Activated naive CD4-positive, alpha-beta T cell treated with anti-CD3 and anti-CD28 coated beads, Interleukin-2, amount 50 U/mL, for 72 hours (primary cell): ENCODE results near the gene SERTAD4. TPM values are rescaled to one million over a fixed set of nuclear protein-coding genes. Genes with fewer than 3 reads are reported as not detected.
A peak's percentile ranks its signal among the peaks of the same experiment; 100 is the strongest.

Experiments
- ATAC-seq, 2 donors: fragments of 150-1000 bp; cut with Tn5 transposase; 2 replicates each; pipeline ENCODE4 v1.10.0; 2021; ENCODE audit warnings: mild to moderate bottlenecking in 2 of 2, moderate library complexity in 2 of 2
- DNase-seq, 2 donors: peaks; one replicate each; pipeline ENCODE4 v3.0.0; 2021 to 2022; ENCODE audit warnings: low spot score in 2 of 2
- H3K27ac Mint-ChIP-seq, 2 donors: one replicate each; pipeline ENCODE4 v1.8.0; 2022; ENCODE audit warnings: mild to moderate bottlenecking in 2 of 2, mixed read lengths in 2 of 2
- H3K36me3 Mint-ChIP-seq, 2 donors: one replicate each; pipeline ENCODE4 v1.8.0; 2022; ENCODE audit warnings: mixed read lengths in 2 of 2
- H3K9me3 Mint-ChIP-seq, 2 donors: one replicate each; pipeline ENCODE4 v1.8.0; 2022; ENCODE audit warnings: mixed read lengths in 2 of 2
- total RNA-seq, 2 donors: library from RNA; stranded (reverse); gene quantifications; one replicate each; pipeline ENCODE4 v1.2.3, GENCODE V29; 2022

The SERTAD4 gene
- total RNA-seq, 2 donors from 2014 or later = not detected

DNA sequence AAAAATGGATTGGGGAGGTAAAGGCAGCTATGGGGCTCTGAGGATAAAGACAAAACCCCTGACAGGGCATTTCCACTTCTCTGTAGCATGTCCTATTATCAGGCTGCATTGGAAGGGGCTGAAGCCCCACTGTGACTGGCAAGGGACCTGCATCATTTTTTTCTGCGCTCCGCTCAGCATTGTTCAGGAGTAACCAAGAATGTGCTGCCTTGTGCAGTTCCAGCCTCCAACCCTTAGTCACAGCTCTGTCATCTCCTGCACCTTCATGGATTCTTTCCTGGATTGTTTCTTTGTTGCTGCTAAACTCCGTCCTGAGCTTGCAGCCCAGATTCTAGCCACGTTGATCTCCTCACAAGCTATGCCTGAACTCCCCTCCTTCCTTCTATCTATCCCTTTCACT lies 37.4 kb downstream of the SERTAD4 start:
- ATAC-seq = no peak
- H3K36me3 Mint-ChIP-seq = no peaks in the 10 kb centered on the region
- no peaks in the 10 kb centered on the region for H3K9me3 Mint-ChIP-seq
- no peak overlapping the region for H3K27ac Mint-ChIP-seq
- no peak for DNase-seq

DNA sequence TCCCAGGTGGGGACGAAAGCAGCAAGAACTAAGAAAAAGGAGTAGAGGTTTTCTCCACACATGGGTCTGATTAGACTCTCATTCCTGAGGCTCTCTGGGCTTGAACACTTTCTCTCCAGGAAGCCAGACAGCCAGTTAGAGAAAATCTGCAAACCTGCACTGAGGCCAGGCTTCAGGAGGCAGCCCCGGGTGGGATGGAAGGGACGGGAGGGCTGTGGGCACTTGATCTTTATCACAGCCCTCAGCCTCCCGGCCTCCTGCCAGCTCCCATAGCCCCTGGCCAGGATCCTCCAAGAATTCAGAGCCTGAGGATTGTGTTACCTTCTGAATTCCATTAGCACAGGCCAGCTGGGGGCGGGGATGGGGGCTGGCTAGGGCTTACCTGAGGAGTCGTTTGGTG lies 40.1 kb downstream of the SERTAD4 start:
- Mint-ChIP-seq H3K36me3 (no peaks in the 10 kb centered on the region), H3K27ac (no peak overlapping the region), H3K9me3 (peaks cover under 1% of the 10 kb centered on the region in 2 donors)
- ATAC-seq (no peak), DNase-seq (no peak)

DNA sequence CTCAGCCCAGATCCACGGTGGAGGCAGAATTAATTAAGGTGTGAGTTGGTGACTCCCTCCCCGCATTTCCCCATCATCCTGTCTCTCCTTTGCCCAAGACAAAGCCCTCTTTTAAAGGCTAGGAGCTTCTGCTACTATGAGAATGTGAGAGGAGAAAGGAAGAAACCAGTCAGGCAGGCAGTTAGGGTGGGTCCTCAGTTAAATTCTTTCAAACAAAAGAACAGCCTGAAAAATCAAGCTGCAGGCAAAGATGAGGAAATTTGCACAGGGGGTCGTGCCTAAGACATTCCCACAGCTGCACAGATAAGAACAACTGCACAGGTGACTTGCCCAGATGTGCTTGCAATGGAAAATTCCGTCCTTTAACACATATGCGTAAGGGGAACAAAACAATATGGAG lies 47.6 kb downstream of the SERTAD4 start:
- ATAC-seq (no peak), DNase-seq (no peak)
- Mint-ChIP-seq H3K9me3 (peaks cover 25 to 27% of the 10 kb centered on the region in 2 donors), H3K36me3 (peaks cover 6 to 15% of the 10 kb centered on the region in 2 donors), H3K27ac (no peak overlapping the region)

DNA sequence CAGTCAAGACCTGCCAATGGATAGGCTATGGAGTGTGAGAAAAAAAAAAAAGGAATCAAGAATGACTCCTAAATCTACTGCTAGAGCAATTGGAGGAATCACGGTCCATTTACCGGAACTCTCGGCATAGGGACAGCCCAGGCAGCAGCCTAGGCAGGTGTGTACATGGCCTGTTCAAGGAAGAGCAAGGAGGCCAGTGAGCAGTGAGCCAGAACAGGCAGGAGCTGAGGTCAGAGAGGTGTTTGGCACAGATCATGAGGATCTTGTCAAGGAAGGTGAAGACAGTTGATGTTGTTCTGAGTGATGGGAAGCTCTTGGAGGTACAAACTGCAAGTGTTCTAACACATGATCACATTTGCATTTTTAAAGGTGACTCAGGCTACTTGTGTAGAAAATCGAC lies 55.5 kb downstream of the SERTAD4 start:
- DNase-seq = no peak
- ATAC-seq = no peak
- no peaks in the 10 kb centered on the region for H3K36me3 Mint-ChIP-seq

DNA sequence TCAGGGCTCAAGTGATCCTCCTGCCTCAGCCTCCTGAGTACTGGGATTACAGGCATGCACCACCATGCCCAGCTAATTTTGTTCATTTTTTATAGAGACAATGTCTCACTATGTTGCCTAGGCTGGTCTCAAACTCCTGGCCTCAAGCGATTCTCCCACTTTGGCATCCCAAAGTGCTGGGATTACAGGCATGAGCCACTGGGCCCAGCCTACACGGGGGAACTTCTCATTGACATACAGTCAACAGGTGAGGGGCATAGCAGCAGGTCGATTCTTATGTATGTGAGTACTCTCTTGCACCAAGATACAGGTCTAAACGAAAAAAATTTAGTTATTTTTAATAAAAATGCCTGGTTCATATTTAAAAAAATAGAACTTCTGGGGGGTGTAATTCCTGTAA lies 56.7 kb downstream of the SERTAD4 start:
- H3K36me3 Mint-ChIP-seq = no peaks in the 10 kb centered on the region
- H3K9me3 Mint-ChIP-seq = no peaks in the 10 kb centered on the region
- no peak overlapping the region for H3K27ac Mint-ChIP-seq
- no peak for ATAC-seq
- no peak for DNase-seq

More for the DNA sequence above, 55.5 kb downstream of the SERTAD4 start:
- no peak overlapping the region for H3K27ac Mint-ChIP-seq
- H3K9me3 Mint-ChIP-seq = no peaks in the 10 kb centered on the region

DNA sequence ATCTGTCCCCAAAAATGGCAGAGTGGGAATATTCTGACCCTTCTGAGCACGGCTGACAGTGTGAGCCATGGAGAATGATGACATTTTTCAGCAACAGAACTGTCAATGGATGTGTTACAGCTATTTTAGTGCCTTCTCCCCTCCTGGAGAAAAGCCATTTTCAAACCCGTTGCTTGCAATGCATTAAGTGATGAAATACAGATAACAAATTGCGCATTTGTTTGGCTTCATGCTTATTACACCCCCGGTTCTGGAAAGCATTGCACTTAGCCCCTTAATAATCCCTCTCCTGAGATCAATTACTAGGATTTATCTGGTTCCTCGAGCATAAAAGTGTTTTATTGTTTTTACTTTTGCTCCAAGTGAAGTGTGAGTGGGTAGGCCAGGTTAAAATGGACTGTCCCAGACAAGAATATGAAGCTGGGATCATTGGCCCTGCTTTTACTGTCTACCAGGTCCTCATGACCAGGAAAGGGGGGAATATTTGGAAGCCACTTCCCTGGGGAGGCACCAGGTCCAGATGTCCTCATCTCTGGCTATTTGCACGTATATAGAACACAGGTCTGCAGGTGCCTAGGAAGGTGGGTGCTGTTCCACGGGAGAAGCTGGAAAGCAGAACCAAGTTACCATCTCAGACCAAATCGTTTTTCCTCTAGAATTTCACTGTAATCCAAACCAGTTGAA lies 58.6 kb downstream of the SERTAD4 start:
- DNase-seq (no peak), ATAC-seq (no peak)
- Mint-ChIP-seq H3K36me3 (no peaks in the 10 kb centered on the region), H3K9me3 (no peaks in the 10 kb centered on the region), H3K27ac (no peak overlapping the region)

DNA sequence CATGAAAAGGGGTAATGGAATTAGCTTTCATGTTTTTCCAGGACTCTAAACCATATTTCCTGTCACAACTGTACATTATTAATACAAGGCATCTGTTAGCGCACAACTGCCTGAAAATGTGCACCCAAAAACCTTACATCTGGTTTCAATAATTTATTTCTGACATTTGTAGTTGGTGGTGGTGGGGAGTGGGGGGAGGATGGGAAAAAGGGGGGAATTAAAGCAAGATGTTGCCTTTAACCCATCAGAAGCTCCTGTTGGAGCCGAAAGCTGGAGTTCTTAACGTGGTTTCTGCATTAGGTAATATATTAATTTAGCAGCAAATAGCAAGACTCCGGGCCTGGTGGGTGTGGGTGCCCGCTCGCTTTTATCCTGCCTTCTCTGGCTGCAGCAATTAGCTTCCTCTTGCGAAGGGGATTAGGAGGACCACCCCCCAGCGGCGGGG lies 59.2 kb downstream of the SERTAD4 start:
- H3K36me3 Mint-ChIP-seq = no peaks in the 10 kb centered on the region
- H3K27ac Mint-ChIP-seq = no peak overlapping the region
- DNase-seq (no peak), ATAC-seq (no peak)
- H3K9me3 Mint-ChIP-seq = no peaks in the 10 kb centered on the region

DNA sequence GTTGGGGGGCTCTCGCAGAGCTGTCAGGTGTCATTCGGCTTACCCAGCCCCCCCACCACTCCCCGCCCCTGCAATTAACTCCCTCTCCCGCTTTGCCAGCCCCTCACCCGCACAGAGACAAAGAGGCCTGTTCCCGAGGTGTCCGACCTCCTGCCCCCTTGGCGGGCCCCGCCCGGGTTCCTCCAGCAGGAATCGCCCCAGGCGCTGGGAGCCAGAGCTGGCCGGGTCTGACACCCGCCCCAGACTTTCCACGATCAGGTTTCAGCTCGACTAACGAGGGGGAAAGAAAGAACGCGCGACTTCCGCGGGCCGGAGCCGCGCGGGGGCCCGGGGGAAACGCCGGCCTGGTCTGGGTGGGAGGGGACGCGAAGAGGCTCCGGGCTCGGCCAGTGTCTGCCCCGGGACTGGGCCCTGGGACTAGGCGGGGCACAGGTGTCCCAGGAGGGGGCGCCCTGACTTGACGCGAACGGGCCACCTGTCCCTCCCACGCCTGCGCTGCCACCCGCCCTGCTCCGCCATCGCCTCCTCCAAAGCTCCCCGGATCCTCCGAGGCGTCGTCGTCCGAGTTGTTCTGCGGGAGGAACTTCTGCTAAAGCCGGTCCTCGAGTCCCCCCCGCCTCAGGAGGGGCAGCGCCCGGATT lies 59.8 kb downstream of the SERTAD4 start:
- DNase-seq (peak in 1 of 2 donors; percentile 55), ATAC-seq (peak; percentile 49 to 91)
- no peak overlapping the region for H3K27ac Mint-ChIP-seq
- H3K9me3 Mint-ChIP-seq = no peaks in the 10 kb centered on the region
- no peaks in the 10 kb centered on the region for H3K36me3 Mint-ChIP-seq

DNA sequence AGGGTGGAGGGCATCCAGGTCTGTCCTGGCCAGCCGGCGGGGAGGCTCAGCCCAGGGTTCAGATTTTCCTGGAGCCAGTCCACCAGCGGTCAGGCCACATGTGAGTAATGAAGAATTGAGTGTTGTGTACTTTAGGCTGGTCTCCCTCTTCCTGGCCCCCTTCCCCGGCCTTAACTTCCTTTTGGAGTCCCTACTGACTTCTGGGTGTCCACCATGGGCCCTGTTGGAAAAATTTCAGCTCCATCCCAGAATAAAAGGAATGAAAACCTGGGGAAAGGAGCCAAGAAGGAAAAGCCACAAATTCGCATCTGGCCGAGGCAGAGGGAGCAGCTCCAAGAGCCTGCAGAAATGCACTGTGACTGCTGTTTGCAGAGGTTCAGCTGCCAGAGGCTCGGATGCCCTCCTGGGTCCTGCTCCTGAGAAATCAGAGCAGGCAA lies 60.6 kb downstream of the SERTAD4 start:
- H3K27ac Mint-ChIP-seq = no peak overlapping the region
- H3K9me3 Mint-ChIP-seq = no peaks in the 10 kb centered on the region
- DNase-seq (no peak), ATAC-seq (no peak)
- no peaks in the 10 kb centered on the region for H3K36me3 Mint-ChIP-seq

DNA sequence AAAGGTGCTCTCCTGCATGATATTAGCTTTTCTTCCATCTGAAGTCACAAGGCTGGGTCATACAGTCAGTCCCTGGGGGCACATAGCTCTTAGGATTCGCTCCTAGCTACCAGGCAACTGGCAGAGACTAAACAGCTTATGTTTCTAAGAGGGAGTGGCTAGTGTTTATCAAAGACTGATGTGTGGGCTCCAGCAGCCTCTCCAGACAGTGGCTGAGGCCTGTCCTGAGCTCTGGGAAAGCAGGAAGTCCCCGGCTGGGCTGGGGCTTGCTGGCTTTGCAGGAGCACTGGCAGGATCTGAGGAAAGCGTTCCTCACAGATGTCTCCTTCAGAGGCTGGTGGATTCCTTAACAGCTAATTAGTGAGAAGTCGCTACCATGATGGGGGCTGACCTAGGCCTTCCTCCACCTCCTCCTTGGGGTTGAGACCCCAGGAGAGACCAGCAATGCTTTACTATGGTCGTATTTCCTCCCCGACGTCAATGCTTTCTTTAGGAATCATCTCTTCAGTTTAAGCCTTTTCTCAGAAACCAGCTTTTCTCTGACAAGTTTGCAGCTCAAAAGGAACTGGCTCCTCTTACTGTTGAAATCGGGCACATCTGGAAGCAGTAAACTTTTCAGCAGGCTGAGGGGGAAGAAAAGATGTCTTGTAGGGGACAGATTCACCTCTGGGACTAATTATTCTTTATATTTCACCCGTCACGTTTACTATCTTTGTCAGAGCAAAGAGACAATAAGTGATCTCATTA lies 62.6 kb downstream of the SERTAD4 start:
- Mint-ChIP-seq H3K9me3 (no peaks in the 10 kb centered on the region), H3K27ac (no peak overlapping the region), H3K36me3 (no peaks in the 10 kb centered on the region)
- no peak for ATAC-seq
- no peak for DNase-seq

Other genes starting within 250 kb of the SERTAD4 start
- 1 to 10 TPM in 1 of 2 donors, under 1 TPM in 1; 0.59 to 1.9 TPM for gene HHAT, start 96.1 kb downstream of the SERTAD4 start, total RNA-seq